T47D (cell line): ENCODE measurements around the gene CCDC154.

ENCODE experiments used
- DNase-seq, 2 experiments: peaks; one replicate each; pipeline versions ENCODE4 v3.0.0 to v3.0.0-alpha.2; 2011 to 2012; ENCODE audit warnings: low read depth in 1 of 2, low spot score in 1 of 2
- JUND ChIP-seq: IDR thresholded peaks from 2 replicates; pipeline ENCODE4 v1.6.1; 2012; ENCODE audit warnings: low read depth
- in situ Hi-C: cut with HindIII; loops from 2 replicates; pipeline ENCODE4 v1.10.0; 2016; ENCODE audit warnings: low sequenced_read_pairs, low pct_unique_long_range_greater_than_20kb

The CCDC154 gene

GRCh38 chr16:1390239-1390779 lies 54.0 kb downstream of the CCDC154 start:
- no peak for DNase-seq
- in situ Hi-C loops: no loop called here
- TF ChIP-seq JUND: no peak

- DNase-seq: no peak
- in situ Hi-C loops: no loop called here
- no peak for TF ChIP-seq JUND
These were observed 54.6 kb downstream of the CCDC154 start for GRCh38 chr16:1389762-1390161.

- TF ChIP-seq JUND: no peak
- in situ Hi-C loops: no loop called here
These were observed 57.0 kb downstream of the CCDC154 start for GRCh38 chr16:1387331-1387730.

DNA sequence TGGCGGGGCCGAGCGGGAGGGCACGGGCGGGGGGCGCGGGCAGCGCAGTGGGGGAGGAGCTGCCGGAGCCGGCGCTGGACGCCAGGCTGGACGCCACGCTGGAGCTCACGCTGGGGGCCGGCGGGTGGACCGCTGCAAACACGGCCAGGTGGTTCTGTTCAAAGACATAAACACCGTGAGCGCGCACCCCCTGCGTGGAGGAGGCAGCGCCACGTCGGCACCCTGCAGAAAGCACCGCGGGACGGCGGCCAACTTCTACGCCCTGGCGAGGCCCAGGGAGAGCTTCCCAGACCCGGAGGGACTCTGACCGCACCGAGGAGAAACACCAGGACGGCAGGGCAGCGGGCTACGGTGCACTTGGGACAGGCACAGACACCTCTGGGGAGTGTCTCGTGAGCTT lies 59.1 kb downstream of the CCDC154 start:
- DNase-seq: no peak
- TF ChIP-seq JUND: no peak
- in situ Hi-C loops: no loop called here

More at GRCh38 chr16:1387331-1387730, 57.0 kb downstream of the CCDC154 start:
- DNase-seq: no peak
